CD4-positive, alpha-beta T cell treated with Interleukin-10 for 1 hour (primary cell): ENCODE data around the gene TMED7.

Experiments used
- DNase-seq: peaks from one replicate; pipeline ENCODE4 v3.0.0-alpha.2; 2020

TMED7 gene

DNA sequence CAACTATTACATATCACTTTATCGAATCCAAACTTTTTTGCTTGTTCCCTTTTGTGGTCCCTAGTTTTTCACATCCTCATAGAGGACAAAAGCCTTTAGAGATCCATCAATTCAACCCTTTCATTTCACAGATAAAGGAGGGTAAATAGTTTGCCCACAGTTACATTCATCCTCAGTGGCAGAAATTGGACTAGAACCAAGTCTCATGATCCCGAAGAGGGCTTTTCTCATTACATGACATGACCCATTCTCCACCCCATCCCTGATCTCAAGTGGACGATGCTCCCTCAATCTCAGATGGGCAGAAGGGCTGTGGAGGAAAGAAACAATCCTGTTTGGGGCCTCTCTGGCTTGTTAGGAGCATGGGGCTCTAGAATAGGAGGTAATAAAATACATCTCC lies 46.6 kb downstream of the TMED7 start:
- no peak for DNase-seq

DNA sequence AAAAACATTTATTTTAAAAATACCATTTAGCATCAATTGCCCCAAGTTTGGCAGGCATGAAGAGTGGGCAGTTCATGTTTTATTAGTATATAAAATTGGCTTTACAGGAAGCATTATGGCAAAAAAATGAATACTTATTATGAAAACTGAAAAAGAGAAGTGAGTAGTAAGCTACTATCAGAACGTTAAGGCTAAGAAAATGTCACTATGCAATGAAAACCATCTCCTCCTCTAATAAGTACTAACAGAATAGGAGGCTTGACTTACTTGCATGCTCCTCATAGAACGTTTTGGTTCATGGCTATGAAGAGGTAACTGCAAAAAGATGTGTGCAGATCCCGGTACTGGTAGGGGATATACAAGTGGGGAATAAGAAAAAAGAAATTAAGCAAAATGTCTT lies 47.2 kb downstream of the TMED7 start:
- no peak for DNase-seq

GRCh38 chr5:115577741-115578140 lies 48.1 kb downstream of the TMED7 start:
- no peak for DNase-seq

DNA sequence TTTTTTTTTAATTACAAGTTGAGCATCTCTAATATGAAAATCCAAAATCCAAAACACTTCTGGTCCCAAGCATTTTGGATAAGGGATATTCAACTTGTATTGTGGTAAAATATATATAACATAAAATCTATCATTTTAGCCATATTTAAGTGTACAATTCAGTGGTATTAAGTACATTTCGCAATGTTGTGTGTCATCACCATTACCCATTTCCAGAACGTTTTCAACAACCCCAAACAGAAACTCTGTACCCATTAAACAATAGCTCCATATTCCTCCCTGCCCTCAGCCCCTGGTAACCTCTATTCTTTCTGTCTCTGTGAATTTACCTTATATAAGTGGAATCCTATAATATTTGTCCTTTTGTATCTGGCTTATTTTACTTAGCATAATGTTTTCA lies 48.5 kb downstream of the TMED7 start:
- DNase-seq, result no peak

DNA sequence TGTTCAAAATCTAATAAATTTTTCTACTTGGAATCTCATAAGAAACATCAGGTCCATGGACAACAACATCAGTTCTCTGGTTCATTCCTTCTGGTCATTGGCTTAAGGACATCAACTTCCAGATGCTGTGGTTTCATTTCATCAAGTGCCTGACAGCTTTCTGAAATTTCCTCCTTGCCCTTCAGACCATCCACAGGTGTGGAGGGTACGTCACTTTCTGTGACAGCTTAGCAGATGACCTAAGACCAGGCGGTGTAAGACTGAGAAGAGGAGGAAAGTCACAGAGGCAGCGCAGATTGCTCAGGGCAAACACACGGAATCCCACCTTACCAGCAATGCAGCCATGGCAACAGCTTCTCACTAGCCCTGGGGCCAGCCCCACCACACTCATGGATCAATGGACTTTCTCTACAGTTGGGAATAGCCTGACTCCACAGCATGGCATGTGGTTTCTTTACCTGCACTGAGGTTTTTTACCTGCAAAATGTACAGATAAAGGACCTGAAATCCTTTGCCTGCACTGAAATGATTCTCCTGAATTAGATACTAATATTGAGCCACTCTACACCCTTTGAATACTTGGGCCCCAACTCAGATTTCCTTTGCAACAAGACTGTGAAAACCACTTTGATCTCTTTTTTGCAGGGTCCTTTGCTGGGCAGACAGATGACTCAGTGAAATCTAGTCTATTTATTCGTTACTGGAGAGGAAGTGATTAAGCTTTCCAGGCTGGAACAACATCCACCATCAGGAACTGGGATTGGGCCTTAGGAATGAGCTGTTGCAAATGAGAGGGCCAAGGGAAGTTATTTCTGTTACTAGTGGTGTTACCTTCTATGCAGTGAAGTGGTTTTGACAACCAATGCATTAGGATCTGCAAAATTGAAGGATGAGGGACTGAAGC lies 50.4 kb downstream of the TMED7 start:
- DNase-seq, result no peak

DNA sequence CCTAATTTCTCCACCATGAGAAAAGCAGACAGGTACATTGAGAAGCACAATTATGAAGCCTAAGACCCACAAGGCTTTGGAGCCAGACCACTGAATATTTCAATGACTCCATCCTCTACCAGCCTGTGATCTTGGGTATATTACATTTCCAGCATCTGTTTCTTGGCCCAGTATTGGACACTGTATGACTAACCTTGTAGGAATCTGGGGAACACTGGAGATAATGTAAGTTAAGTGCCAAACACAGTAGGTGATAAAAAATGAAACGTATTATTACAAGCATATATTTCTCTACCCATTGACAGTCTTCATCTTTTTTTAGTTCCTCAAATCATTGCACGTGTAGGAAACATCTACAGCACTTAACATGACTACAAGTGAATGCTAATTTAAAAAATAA lies 52.7 kb downstream of the TMED7 start:
- no peak for DNase-seq

GRCh38 chr5:115571441-115571878 lies 54.4 kb downstream of the TMED7 start:
- DNase-seq, result no peak

- no peak for DNase-seq
Measured at GRCh38 chr5:115568668-115569067, 57.2 kb downstream of the TMED7 start.

DNA sequence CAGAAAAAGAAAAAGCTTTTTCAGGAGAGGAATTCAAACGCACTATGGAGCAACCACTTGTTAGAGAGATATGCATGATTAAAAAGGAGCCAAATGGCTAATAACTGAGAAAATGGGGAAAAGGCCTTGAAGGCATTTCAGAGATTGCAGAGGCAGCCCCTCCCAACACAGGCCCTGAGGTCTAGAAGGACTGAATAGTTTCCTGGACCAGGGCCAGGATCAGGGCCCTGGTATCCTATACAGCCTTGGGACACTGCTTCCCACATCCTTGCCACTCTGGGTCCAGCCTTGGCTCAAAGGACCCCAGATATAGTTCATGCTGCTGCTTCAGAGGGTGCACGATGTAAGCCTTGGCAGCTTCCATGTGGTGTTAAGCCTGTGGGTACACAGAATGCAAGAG lies 60.6 kb downstream of the TMED7 start:
- DNase-seq, result no peak
